ENCODE measurements around the gene C9orf57.
"Not testable (repeated sequence)": the region's sequence is repeated elsewhere in the genome, so short reads cannot be mapped to it uniquely, and the experiment has no call there.

Gene C9orf57

GRCh38 chr9:72060513-72060912, at the start of gene C9orf57:
Gene C9orf57, minus strand, starts transcription at chr9:72060613. Its CDS starts 1,282 bp downstream, at chr9:72059331.
- Histone ChIP-seq H3K27me3 (ENCODE audit: control insufficient read depth, low read length) (no peaks in the 10 kb centered on the region), H3K4me2 (ENCODE audit: low read length) (no peak within 1 kb of the TSS), H3K4me1 (ENCODE audit: control insufficient read depth, low read length) (no peaks in the 10 kb centered on the region), H4K20me1 (ENCODE audit: control insufficient read depth, insufficient read depth, low read depth, low read length) (no peaks in the 10 kb centered on the region), H3K27ac (ENCODE audit: low read depth, low read length) (no peak within 1 kb of the TSS), H3K36me3 (ENCODE audit: control insufficient read depth, low read length) (no peaks in the 10 kb centered on the region), H3K9me2 (replicated peaks; ENCODE audit: control insufficient read depth, low read length) (no peaks in the 10 kb centered on the region), H3F3A (ENCODE audit: control insufficient read depth, insufficient read depth) (no peaks in the 10 kb centered on the region), H3K4me3 (ENCODE audit: low read length) (no peak within 1 kb of the TSS), H3K79me2 (ENCODE audit: control insufficient read depth, low read length) (no peaks in the 10 kb centered on the region), H3K9me3 (ENCODE audit: control insufficient read depth, insufficient read depth, low read length) (no peaks in the 10 kb centered on the region)
- TF ChIP-seq EZH2phosphoT487 (IDR thresholded peaks at IDR 0.05; ENCODE audit: borderline replicate concordance, low read length) (no peak), CTCF (IDR thresholded peaks at IDR 0.05; ENCODE audit: low read depth, low read length, poor library complexity, severe bottlenecking) (no peak)

- H3K27me3 ChIP-seq (ENCODE audit: control insufficient read depth, low read length) = no peaks in the 10 kb centered on the region
- TF ChIP-seq CTCF (IDR thresholded peaks at IDR 0.05; ENCODE audit: low read depth, low read length, poor library complexity, severe bottlenecking) (no peak), EZH2phosphoT487 (IDR thresholded peaks at IDR 0.05; ENCODE audit: borderline replicate concordance, low read length) (no peak)
- H3K4me3 ChIP-seq (ENCODE audit: low read length) = no peak overlapping the region
- H3K36me3 ChIP-seq (ENCODE audit: control insufficient read depth, low read length) = no peaks in the 10 kb centered on the region
- no peaks in the 10 kb centered on the region for H3K9me2 ChIP-seq (replicated peaks; ENCODE audit: control insufficient read depth, low read length)
- H3K27ac ChIP-seq (ENCODE audit: low read depth, low read length) = no peak overlapping the region
- no peaks in the 10 kb centered on the region for H3K9me3 ChIP-seq (ENCODE audit: control insufficient read depth, insufficient read depth, low read length)
- no peaks in the 10 kb centered on the region for H3F3A ChIP-seq (ENCODE audit: control insufficient read depth, insufficient read depth)
- H4K20me1 ChIP-seq (ENCODE audit: control insufficient read depth, insufficient read depth, low read depth, low read length) = no peaks in the 10 kb centered on the region
- H3K79me2 ChIP-seq (ENCODE audit: control insufficient read depth, low read length) = no peaks in the 10 kb centered on the region
- no peak overlapping the region for H3K4me2 ChIP-seq (ENCODE audit: low read length)
- H3K4me1 ChIP-seq (ENCODE audit: control insufficient read depth, low read length) = no peaks in the 10 kb centered on the region
These were observed 42.1 kb upstream of the C9orf57 start for GRCh38 chr9:72102520-72102919.

GRCh38 chr9:72095520-72095919, 35.1 kb upstream of the C9orf57 start:
- not testable (repeated sequence) for H3K79me2 ChIP-seq (ENCODE audit: control insufficient read depth, low read length); H3K27ac ChIP-seq (ENCODE audit: low read depth, low read length); H3K9me2 ChIP-seq (replicated peaks; ENCODE audit: control insufficient read depth, low read length); H3K27me3 ChIP-seq (ENCODE audit: control insufficient read depth, low read length); H3K4me2 ChIP-seq (ENCODE audit: low read length); H3K4me1 ChIP-seq (ENCODE audit: control insufficient read depth, low read length); H3K36me3 ChIP-seq (ENCODE audit: control insufficient read depth, low read length); H3K9me3 ChIP-seq (ENCODE audit: control insufficient read depth, insufficient read depth, low read length); H3F3A ChIP-seq (ENCODE audit: control insufficient read depth, insufficient read depth); H4K20me1 ChIP-seq (ENCODE audit: control insufficient read depth, insufficient read depth, low read depth, low read length); H3K4me3 ChIP-seq (ENCODE audit: low read length)

- TF ChIP-seq EZH2phosphoT487 (IDR thresholded peaks at IDR 0.05; ENCODE audit: borderline replicate concordance, low read length) (no peak), CTCF (IDR thresholded peaks at IDR 0.05; ENCODE audit: low read depth, low read length, poor library complexity, severe bottlenecking) (no peak)
- Histone ChIP-seq H4K20me1 (ENCODE audit: control insufficient read depth, insufficient read depth, low read depth, low read length) (no peaks in the 10 kb centered on the region), H3K4me3 (ENCODE audit: low read length) (no peak overlapping the region), H3K9me3 (ENCODE audit: control insufficient read depth, insufficient read depth, low read length) (no peaks in the 10 kb centered on the region), H3K27ac (ENCODE audit: low read depth, low read length) (no peak overlapping the region), H3K9me2 (replicated peaks; ENCODE audit: control insufficient read depth, low read length) (no peaks in the 10 kb centered on the region), H3K4me1 (ENCODE audit: control insufficient read depth, low read length) (no peaks in the 10 kb centered on the region), H3F3A (ENCODE audit: control insufficient read depth, insufficient read depth) (no peaks in the 10 kb centered on the region), H3K79me2 (ENCODE audit: control insufficient read depth, low read length) (no peaks in the 10 kb centered on the region), H3K36me3 (ENCODE audit: control insufficient read depth, low read length) (no peaks in the 10 kb centered on the region), H3K27me3 (ENCODE audit: control insufficient read depth, low read length) (no peaks in the 10 kb centered on the region), H3K4me2 (ENCODE audit: low read length) (no peak overlapping the region)
These were observed 32.4 kb upstream of the C9orf57 start for GRCh38 chr9:72092820-72093219.

All from DOHH2 (cell line).